Left cardiac atrium (tissue), 4 donors: Measurements from ENCODE around the gene SMC6. TPM values are rescaled to one million over a fixed set of nuclear protein-coding genes. Genes with fewer than 3 reads are reported as not detected.
A peak's percentile ranks its signal among the peaks of the same experiment; 100 is the strongest.

Experiments used
- ATAC-seq, 2 donors: fragments of 200-7000 bp; cut with Tn5 transposase; one replicate each; pipeline ENCODE4 v1.9.1; 2020; ENCODE audit warnings: mild to moderate bottlenecking in 2 of 2, moderate library complexity in 2 of 2
- DNase-seq: peaks from one replicate; pipeline ENCODE4 v3.0.0-alpha.2; 2020
- intact Hi-C, 2 donors: fragments of 100-400 bp; cut with DNase I; formaldehyde crosslinking; loops; one replicate each; pipeline versions ENCODE4 v1.14.1 to v1.15.1; 2022 to 2023
- total RNA-seq, 2 donors: library from RNA; stranded (reverse); fragmentation: NEBNext Ultra II Directional; extraction: Animal tissue kit (Norgen Biotek cat#: 25700); gene quantifications; one replicate each; pipeline ENCODE4 v1.2.1, GENCODE V29; 2021
- donor health status: DM: no; HTN: yes; CAD: no.
- donor health status: DM: no; HTN: yes; CAD: no; lungs with severe emphysema.
- donor health status: DM: yes; HTN: yes; CAD: no.
- donor health status: Dilated cardiomyopathy.

The SMC6 gene
- total RNA-seq, 2 donors from 2014 or later, result 12.4 to 12.8 TPM

DNA sequence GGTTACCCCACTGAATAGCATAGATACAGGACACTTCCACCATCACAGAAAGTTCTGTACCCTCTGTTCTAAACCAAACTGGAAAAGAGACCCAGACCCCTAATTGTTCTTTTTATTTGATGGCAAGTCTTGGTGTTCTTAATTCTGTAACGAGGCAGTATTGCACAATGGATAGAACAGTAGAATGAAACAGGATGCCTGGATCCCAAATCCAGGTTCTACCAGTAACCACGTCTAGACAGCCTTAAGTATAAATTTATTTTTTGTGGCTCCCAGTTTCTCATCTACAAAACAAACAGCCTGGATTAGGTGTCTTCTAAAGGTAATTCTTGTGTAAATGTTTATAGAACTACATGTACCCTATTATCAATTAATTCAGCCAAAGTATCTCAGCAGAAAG, 23.7 kb downstream of the SMC6 start:
- intact Hi-C loops, result loop anchor here in 1 of 2 donors (10.0 kb wide), 1 partner anchor 95 kb away; no protein-coding TSS in a partner anchor
- ATAC-seq, result no peak
- DNase-seq, result no peak

DNA sequence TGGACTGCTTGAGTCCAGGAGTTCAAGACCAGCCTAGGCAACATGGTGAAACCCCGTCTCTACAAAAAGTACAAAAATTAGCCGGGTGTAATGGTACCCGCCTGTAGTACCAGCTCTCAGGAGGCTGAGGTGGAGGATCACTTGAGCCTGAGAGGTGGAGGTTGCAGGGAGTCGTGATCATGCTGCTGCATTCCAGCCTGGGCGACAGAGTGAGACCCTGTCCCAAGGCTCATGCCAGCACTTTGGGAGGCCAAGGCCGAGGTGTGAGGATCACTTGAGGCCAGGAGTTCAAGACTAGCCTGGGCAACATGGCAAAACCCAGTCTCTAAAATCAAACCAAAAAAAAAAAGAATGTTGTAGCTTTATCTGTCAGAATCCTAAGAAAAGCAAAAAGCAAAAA, 25.4 kb downstream of the SMC6 start:
- intact Hi-C loops, result loop anchor here in 1 of 2 donors (10.0 kb wide), 1 partner anchor 97 kb away; no protein-coding TSS in a partner anchor
- no peak for ATAC-seq
- DNase-seq, result no peak

GRCh38 chr2:17719562-17720371, 33.8 kb downstream of the SMC6 start:
- intact Hi-C loops, result loop anchor here (5.0 to 10.0 kb wide), 2 partner anchors 105 to 108 kb away; no protein-coding TSS in a partner anchor
- DNase-seq, result no peak
- no peak for ATAC-seq

- intact Hi-C loops, result no loop called here
- ATAC-seq (no peak), DNase-seq (no peak)
Measured at GRCh38 chr2:17718689-17719088, 34.9 kb downstream of the SMC6 start.

DNA sequence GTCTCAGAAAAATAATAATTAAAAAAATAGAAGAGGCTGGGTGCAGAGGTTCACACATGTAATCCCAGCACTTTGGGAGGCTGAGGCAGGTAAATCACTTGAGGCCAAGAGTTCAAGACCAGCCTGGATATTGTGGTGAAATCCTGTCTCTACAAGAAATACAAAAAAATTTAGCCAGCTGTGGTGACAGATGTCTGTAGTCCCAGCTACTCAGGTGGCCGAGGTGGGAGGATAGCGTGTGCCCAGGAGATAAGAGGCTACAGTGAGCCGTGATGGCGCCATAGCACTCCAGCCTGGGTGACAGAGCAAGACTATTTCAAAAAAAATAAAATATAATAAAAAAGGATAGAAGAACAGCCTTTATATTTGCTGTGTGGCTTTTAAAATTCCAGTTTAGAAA, 35.9 kb downstream of the SMC6 start:
- DNase-seq (no peak), ATAC-seq (no peak)
- intact Hi-C loops, result no loop called here

- ATAC-seq (peak in 1 of 2 donors; percentile 25), DNase-seq (no peak)
- intact Hi-C loops, result no loop called here
Measured at GRCh38 chr2:17713291-17713690, 40.3 kb downstream of the SMC6 start.

DNA sequence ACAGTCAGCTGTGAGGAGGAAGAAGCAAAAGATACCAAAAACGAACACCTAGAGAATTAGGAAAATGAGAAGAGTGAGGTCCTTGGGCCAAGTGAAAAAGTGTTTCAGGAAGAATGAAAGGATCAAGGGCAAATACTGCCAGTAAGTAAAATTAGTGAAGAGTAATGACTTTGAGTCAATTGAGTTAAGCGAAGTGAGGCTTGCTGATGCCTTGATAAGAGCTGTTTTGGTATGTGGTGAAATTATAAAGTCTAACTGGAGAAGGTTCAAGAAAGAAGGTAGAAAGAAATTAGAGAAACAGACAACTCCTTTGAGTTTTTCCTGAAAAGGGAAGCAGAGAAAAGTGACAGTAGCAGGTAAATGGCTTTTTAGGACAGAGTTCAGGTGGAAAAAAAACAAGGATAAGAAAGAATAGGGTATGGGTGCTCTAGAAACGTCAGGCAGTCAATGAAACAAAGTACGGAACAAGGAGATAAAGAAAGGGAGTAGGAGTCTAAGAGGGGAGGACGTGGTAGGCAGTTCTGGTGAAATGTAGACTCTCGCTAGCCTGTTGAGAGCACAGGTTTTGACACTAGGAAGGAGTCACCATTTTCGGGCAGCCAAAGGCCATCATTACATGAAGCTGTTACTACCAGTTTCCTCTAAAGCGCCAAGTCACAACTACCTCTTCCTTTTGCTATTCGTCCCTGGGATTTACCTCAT, 42.9 kb downstream of the SMC6 start:
- intact Hi-C loops, result no loop called here
- DNase-seq (no peak), ATAC-seq (no peak)

- intact Hi-C loops, result no loop called here
- DNase-seq (peak; percentile 20), ATAC-seq (peak; percentile 15 to 64)
Measured at GRCh38 chr2:17709897-17710296, 43.7 kb downstream of the SMC6 start.

GRCh38 chr2:17708501-17708900, 45.1 kb downstream of the SMC6 start:
- intact Hi-C loops, result no loop called here
- ATAC-seq (no peak), DNase-seq (no peak)

DNA sequence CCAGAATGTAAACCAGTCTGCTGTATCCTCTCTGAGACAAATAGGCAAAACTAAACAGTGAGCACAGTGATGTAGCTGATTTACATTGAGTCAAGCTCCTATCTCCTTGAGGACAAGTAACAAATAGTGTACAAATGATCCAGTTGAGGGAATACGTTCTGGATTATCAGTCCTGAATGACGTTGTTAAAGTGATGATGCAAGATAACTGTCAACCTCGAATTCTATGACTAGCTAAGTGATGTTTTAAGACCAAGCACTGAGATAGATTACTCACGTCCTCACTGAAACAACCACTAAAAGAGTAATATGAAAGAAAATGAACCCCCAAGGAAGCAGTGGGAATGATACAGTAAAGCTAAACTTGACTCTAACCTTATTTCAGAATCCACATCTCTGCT, 46.8 kb downstream of the SMC6 start:
- ATAC-seq (no peak), DNase-seq (no peak)
- intact Hi-C loops, result no loop called here

GRCh38 chr2:17690776-17691175, 62.8 kb downstream of the SMC6 start:
- intact Hi-C loops, result no loop called here
- DNase-seq (no peak), ATAC-seq (no peak)

- intact Hi-C loops, result no loop called here
- DNase-seq (no peak), ATAC-seq (no peak)
Measured at GRCh38 chr2:17689010-17689409, 64.6 kb downstream of the SMC6 start.

- intact Hi-C loops, result no loop called here
- no peak for DNase-seq
- ATAC-seq, result no peak
Measured at GRCh38 chr2:17688600-17688999, 65.0 kb downstream of the SMC6 start.

GRCh38 chr2:17683981-17684380, 69.6 kb downstream of the SMC6 start:
- intact Hi-C loops, result no loop called here

DNA sequence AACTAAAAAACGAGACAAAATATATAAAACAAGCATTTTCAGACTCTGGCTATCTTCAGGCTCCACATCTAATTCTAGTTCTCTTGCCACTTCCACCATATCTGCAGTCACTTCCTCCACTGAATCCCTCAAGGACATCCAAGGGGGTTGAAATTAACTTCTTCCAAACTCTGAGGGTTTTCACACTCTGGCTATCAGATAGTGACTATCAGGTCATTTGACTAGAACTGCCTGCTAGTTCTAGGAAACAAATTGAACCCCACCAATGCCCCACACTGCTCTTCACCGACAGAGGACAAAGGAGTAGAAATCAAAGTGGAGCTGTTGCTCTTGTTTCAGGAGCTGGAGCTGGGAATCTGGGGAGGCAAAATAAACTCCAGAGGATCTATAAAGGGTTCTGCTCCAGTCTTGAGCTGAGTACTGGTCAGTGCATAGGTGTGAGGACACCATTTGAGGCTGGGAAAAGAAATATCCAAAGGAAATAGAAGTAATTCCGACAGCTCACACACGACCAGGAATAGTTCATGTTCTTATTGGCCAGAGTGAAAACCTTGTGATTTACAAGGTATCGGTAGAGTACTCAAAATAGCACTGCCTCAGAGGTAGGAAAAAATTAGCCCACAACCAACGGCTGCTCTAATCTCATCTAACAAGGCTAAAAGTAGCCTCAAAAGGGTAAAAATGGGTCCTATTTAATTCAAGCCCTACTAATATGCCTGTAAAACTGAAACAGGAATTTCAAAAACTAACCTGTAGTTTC, 71.3 kb downstream of the SMC6 start:
- intact Hi-C loops, result no loop called here

More at GRCh38 chr2:17683981-17684380, 69.6 kb downstream of the SMC6 start:
- ATAC-seq (no peak), DNase-seq (no peak)

GRCh38 chr2:17680119-17680518, 73.5 kb downstream of the SMC6 start:
- DNase-seq, result no peak
- no peak for ATAC-seq
- intact Hi-C loops, result no loop called here

More for the DNA sequence above, 71.3 kb downstream of the SMC6 start:
- ATAC-seq (peak; percentile 26 to 70), DNase-seq (no peak)

GRCh38 chr2:17674817-17675216, 78.8 kb downstream of the SMC6 start:
- no peak for DNase-seq
- no peak for ATAC-seq
- intact Hi-C loops, result loop anchor here in 1 of 2 donors (10.0 kb wide), 1 partner anchor 900 kb away; no protein-coding TSS in a partner anchor

DNA sequence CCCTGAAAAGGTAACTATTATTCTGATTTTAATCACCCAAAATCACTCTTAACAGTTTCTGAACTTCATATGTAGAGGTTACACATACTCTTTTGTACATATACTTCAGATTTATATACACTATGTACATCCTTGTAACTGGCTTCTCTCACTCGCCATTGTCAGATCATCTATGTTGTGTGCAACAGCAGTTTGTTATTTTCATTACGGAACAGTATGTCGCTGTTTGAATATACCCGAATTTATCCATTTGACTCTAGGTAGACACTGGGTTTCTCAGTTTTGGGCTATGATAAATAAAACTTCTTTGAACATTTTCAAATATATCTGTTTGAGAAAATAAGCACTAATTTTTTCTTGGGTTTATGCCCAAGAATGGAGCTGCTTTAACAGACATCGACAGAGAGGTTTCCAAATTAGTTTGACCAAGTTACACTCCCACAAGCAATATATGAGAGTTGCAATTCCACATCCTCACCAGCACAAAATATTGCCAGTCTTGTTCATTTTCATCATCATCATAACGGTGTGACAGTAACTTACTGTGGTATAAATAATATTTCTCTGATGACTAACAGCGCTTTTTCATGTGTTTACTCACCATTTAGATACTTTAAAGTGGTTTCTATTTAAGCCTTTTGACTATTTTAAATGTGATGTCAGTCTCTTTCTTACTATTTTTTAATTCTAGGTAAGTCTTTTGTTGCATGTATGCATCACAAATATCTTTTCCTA, 80.9 kb downstream of the SMC6 start:
- intact Hi-C loops, result loop anchor here in 1 of 2 donors (10.0 kb wide), 1 partner anchor 898 kb away; no protein-coding TSS in a partner anchor
- ATAC-seq (no peak), DNase-seq (no peak)

DNA sequence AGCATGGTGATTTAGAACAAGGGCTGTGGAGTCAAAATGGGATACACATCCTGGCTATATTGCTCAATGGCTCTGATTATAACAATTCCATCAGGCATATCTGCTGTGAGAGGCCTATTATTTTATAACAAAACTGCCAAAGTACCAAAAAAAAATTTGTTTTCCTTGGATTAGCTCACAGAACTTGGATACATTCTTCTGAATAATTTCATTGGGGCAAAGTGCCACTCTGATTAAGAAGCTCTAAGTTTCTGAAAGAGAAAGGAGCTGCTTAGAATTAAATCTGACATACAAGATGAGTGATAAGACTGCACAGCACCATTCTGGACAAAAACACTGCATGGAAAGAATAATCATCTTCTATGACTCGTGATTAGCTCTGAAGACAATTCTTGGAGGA, 85.7 kb downstream of the SMC6 start:
- intact Hi-C loops, result loop anchor here in 1 of 2 donors (10.0 kb wide), 1 partner anchor 353 kb away; no protein-coding TSS in a partner anchor
- ATAC-seq (no peak), DNase-seq (no peak)
